ENCODE data around the gene FGD4.

The FGD4 gene

DNA sequence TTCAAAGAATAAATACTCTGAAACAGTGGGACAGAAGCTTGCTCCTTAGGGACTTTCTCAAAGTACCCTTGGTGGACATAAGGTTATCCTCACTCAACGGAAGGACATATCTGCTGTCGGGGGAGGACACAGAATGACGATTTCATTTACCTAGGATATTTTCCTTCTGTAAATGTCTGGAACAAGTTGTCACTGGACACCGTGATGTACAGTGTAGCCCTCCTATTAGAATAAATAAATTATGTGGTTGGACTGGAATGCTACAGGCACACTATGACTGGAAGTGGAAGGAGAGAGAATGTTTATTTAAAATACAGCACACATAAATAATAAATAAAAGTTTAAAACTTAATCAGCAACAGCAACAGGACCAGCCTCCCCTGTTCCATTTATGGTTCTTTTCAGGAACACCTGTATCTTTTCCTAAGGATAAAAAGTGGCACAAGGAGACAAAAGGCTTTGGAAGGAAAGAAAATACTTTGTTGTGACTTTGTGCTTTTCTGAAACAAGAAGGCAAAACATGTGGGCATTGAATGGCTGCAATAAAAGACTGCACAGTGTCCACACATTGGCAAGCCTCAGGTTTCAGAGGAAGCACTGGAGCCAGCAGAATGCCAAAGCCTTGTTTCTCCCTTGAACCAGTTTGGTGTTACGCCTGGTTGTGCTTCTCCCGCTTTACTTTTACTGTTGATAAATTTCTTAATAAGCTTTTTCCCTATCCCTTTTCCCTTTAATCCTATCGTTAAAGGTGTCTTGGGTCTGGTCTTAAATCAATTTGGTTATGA is 36.8 kb downstream of the FGD4 start:
- no peaks in the 10 kb centered on the region for H3K9me3 ChIP-seq (ENCODE audit: control insufficient read depth in 5 of 5, low read length in 5 of 5)
- H3K27ac ChIP-seq (ENCODE audit: low read depth, low read length), result no peak overlapping the region
- H3K27me3 ChIP-seq (ENCODE audit: control insufficient read depth in 5 of 5, insufficient read depth in 4 of 5, low read length in 5 of 5), result no peaks in the 10 kb centered on the region
- no peaks in the 10 kb centered on the region for H3K36me3 ChIP-seq (ENCODE audit: control insufficient read depth in 5 of 5, insufficient read depth in 5 of 5, low read length in 5 of 5)
- no peak overlapping the region for H3K4me3 ChIP-seq (ENCODE audit: low read depth in 1 of 5, low read length in 5 of 5)
- H3K4me1 ChIP-seq (ENCODE audit: control insufficient read depth in 5 of 5, insufficient read depth in 5 of 5, low read length in 5 of 5), result peaks cover 0 to 25% (median 0%) of the 10 kb centered on the region in 5 donors
- no peak overlapping the region for H3K9ac ChIP-seq (ENCODE audit: low read length in 5 of 5)

DNA sequence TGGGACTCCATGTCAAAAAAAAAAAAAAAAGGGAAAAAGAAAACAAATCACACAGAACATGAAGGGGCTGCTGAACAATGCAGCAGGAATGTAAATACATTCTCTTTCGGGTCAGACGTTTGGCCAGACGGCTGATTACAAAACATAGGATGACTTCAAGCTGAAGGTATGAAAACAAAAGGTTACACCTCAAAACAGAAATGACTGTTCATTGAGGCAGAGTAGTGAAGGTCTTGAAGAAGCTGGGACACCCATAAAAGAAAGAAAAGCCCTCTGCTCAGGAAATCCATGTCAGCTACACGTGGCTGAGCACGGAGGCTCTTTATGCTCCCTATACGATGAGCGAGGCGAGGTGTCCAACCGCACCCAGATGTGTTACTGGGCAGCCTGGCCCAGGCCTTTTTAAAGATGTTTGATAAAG is 37.7 kb downstream of the FGD4 start:
- Histone ChIP-seq H3K36me3 (ENCODE audit: control insufficient read depth in 5 of 5, insufficient read depth in 5 of 5, low read length in 5 of 5) (no peaks in the 10 kb centered on the region), H3K4me3 (ENCODE audit: low read depth in 1 of 5, low read length in 5 of 5) (no peak overlapping the region), H3K4me1 (ENCODE audit: control insufficient read depth in 5 of 5, insufficient read depth in 5 of 5, low read length in 5 of 5) (peaks cover 0 to 21% (median 0%) of the 10 kb centered on the region in 5 donors), H3K27ac (ENCODE audit: low read depth, low read length) (no peak overlapping the region), H3K9ac (ENCODE audit: low read length in 5 of 5) (no peak overlapping the region), H3K27me3 (ENCODE audit: control insufficient read depth in 5 of 5, insufficient read depth in 4 of 5, low read length in 5 of 5) (no peaks in the 10 kb centered on the region), H3K9me3 (ENCODE audit: control insufficient read depth in 5 of 5, low read length in 5 of 5) (no peaks in the 10 kb centered on the region)

DNA sequence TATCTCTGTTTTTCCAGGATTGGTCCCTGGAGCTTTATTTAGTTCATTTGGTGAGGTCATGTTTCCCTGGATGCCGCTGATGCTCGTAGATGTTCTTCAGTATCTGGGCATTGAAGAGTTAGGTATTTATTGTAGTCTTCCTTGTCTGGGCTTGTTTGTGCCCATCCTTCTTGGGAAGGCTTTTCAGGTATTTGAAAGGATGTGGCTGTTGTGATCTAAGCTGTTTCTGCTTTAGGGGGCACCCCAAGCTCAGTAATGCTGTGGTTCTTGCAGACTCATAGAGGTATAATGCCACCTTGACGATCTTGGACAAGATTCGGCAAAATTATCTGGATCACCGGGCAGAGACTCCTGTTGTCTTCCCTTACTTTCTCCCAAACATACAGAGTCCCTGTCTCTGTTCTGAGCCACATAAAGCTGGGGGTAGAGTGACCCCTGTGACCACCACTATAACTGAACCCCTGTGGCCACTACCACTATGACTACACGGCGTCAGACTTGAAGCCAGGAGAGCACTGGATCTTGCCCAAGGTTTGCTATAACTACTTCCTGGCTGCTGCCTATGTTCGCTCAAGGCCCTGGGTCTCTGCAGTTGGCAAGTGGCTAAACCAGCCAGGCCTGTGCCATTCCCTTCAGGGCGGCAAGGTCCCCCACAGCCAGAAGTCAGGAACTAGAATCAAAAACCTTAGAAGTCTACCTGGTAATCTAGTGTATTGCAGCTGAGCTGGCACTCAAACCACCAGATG is 40.9 kb downstream of the FGD4 start:
- peak overlapping the region; percentile 37 for H3K27ac ChIP-seq (ENCODE audit: low read depth, low read length)
- no peaks in the 10 kb centered on the region for H3K9me3 ChIP-seq (ENCODE audit: control insufficient read depth in 5 of 5, low read length in 5 of 5)
- H3K9ac ChIP-seq (ENCODE audit: low read length in 5 of 5), result no peak overlapping the region
- H3K4me1 ChIP-seq (ENCODE audit: control insufficient read depth in 5 of 5, insufficient read depth in 5 of 5, low read length in 5 of 5), result peaks cover 0 to 25% (median 0%) of the 10 kb centered on the region in 5 donors
- H3K4me3 ChIP-seq (ENCODE audit: low read depth in 1 of 5, low read length in 5 of 5), result no peak overlapping the region
- no peaks in the 10 kb centered on the region for H3K27me3 ChIP-seq (ENCODE audit: control insufficient read depth in 5 of 5, insufficient read depth in 4 of 5, low read length in 5 of 5)
- H3K36me3 ChIP-seq (ENCODE audit: control insufficient read depth in 5 of 5, insufficient read depth in 5 of 5, low read length in 5 of 5), result no peaks in the 10 kb centered on the region

GRCh38 chr12:32443491-32443890 is 44.1 kb downstream of the FGD4 start:
- no peaks in the 10 kb centered on the region for H3K9me3 ChIP-seq (ENCODE audit: control insufficient read depth in 5 of 5, low read length in 5 of 5)
- H3K9ac ChIP-seq (ENCODE audit: low read length in 5 of 5), result no peak overlapping the region
- peaks cover 0 to 36% (median 3%) of the 10 kb centered on the region in 5 donors for H3K4me1 ChIP-seq (ENCODE audit: control insufficient read depth in 5 of 5, insufficient read depth in 5 of 5, low read length in 5 of 5)
- no peak overlapping the region for H3K27ac ChIP-seq (ENCODE audit: low read depth, low read length)
- H3K4me3 ChIP-seq (ENCODE audit: low read depth in 1 of 5, low read length in 5 of 5), result no peak overlapping the region
- H3K27me3 ChIP-seq (ENCODE audit: control insufficient read depth in 5 of 5, insufficient read depth in 4 of 5, low read length in 5 of 5), result no peaks in the 10 kb centered on the region
- no peaks in the 10 kb centered on the region for H3K36me3 ChIP-seq (ENCODE audit: control insufficient read depth in 5 of 5, insufficient read depth in 5 of 5, low read length in 5 of 5)

GRCh38 chr12:32444895-32445294 is 45.5 kb downstream of the FGD4 start:
- Histone ChIP-seq H3K4me1 (ENCODE audit: control insufficient read depth in 5 of 5, insufficient read depth in 5 of 5, low read length in 5 of 5) (peaks cover 0 to 30% (median 3%) of the 10 kb centered on the region in 5 donors), H3K27me3 (ENCODE audit: control insufficient read depth in 5 of 5, insufficient read depth in 4 of 5, low read length in 5 of 5) (no peaks in the 10 kb centered on the region), H3K9me3 (ENCODE audit: control insufficient read depth in 5 of 5, low read length in 5 of 5) (no peaks in the 10 kb centered on the region), H3K4me3 (ENCODE audit: low read depth in 1 of 5, low read length in 5 of 5) (no peak overlapping the region), H3K27ac (ENCODE audit: low read depth, low read length) (no peak overlapping the region), H3K36me3 (ENCODE audit: control insufficient read depth in 5 of 5, insufficient read depth in 5 of 5, low read length in 5 of 5) (no peaks in the 10 kb centered on the region), H3K9ac (ENCODE audit: low read length in 5 of 5) (no peak overlapping the region)

GRCh38 chr12:32445356-32445755 is 46.0 kb downstream of the FGD4 start:
- Histone ChIP-seq H3K4me1 (ENCODE audit: control insufficient read depth in 5 of 5, insufficient read depth in 5 of 5, low read length in 5 of 5) (peaks cover 0 to 29% (median 3%) of the 10 kb centered on the region in 5 donors), H3K27ac (ENCODE audit: low read depth, low read length) (no peak overlapping the region), H3K36me3 (ENCODE audit: control insufficient read depth in 5 of 5, insufficient read depth in 5 of 5, low read length in 5 of 5) (no peaks in the 10 kb centered on the region), H3K4me3 (ENCODE audit: low read depth in 1 of 5, low read length in 5 of 5) (no peak overlapping the region), H3K27me3 (ENCODE audit: control insufficient read depth in 5 of 5, insufficient read depth in 4 of 5, low read length in 5 of 5) (no peaks in the 10 kb centered on the region), H3K9ac (ENCODE audit: low read length in 5 of 5) (no peak overlapping the region), H3K9me3 (ENCODE audit: control insufficient read depth in 5 of 5, low read length in 5 of 5) (no peaks in the 10 kb centered on the region)

DNA sequence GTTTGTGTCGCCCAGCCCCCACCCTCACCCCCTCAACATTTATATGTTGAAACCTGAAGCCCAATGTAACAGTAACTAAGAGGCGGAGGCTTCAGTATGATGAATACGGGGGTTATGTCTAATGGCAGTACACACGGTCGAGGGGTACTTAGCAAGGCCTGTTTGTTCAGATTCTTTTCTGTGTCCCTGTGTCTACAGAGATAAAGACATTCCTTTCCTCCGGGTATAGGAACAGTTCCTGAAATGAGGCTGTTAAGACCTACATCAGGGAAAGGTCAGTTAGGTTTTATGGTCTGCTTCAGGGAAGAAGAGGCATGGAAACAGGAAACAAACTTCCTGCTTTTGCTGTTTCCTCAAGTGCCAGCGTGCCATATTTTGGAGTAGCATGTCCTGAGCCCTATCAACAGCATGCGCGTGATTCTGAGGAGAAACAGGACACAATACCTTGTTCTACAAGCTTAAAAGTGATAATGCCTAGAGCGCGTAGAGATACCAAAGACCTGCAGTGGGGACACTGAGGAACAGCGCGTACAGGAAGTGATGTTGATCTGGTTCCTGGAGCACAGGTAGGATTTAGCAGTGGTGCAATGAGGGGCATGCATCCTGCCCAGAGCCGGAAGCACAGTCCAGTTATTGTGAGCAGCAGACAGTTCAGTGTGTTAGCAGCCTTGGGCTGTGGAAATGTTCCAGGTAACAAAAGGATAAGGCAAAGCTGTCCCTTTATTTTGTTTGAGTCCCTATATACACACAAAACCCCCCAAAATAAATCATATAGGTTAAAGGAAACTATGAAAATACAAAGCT is 47.2 kb downstream of the FGD4 start:
- H3K4me1 ChIP-seq (ENCODE audit: control insufficient read depth in 5 of 5, insufficient read depth in 5 of 5, low read length in 5 of 5), result peaks cover 0 to 30% (median 5%) of the 10 kb centered on the region in 5 donors
- H3K9ac ChIP-seq (ENCODE audit: low read length in 5 of 5), result no peak overlapping the region
- no peaks in the 10 kb centered on the region for H3K36me3 ChIP-seq (ENCODE audit: control insufficient read depth in 5 of 5, insufficient read depth in 5 of 5, low read length in 5 of 5)
- no peaks in the 10 kb centered on the region for H3K27me3 ChIP-seq (ENCODE audit: control insufficient read depth in 5 of 5, insufficient read depth in 4 of 5, low read length in 5 of 5)
- peak overlapping the region; percentile 18 for H3K27ac ChIP-seq (ENCODE audit: low read depth, low read length)
- no peaks in the 10 kb centered on the region for H3K9me3 ChIP-seq (ENCODE audit: control insufficient read depth in 5 of 5, low read length in 5 of 5)
- H3K4me3 ChIP-seq (ENCODE audit: low read depth in 1 of 5, low read length in 5 of 5), result no peak overlapping the region

DNA sequence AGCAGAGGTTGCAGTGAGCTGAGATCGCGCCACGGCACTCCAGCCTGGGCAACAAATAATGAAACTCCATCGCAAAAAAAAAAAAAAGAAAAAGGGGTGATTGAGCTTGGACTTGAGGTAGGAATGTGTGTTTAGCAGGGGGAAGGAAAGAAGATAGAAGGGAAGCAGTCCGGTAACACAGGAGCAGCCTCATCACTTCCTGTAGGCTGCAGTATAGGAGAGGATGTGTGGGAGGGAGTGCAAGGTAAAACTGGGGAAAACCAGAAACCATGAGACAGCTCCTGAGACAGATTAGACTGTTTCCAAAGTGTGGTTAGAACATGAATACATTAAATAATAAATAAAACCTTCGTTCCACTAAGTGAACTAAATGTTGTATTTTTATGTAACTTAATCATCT is 49.2 kb downstream of the FGD4 start:
- Histone ChIP-seq H3K9ac (ENCODE audit: low read length in 5 of 5) (no peak overlapping the region), H3K4me3 (ENCODE audit: low read depth in 1 of 5, low read length in 5 of 5) (no peak overlapping the region), H3K27me3 (ENCODE audit: control insufficient read depth in 5 of 5, insufficient read depth in 4 of 5, low read length in 5 of 5) (no peaks in the 10 kb centered on the region), H3K9me3 (ENCODE audit: control insufficient read depth in 5 of 5, low read length in 5 of 5) (no peaks in the 10 kb centered on the region), H3K27ac (ENCODE audit: low read depth, low read length) (peak overlapping the region; percentile 18), H3K4me1 (ENCODE audit: control insufficient read depth in 5 of 5, insufficient read depth in 5 of 5, low read length in 5 of 5) (peaks cover 0 to 42% (median 5%) of the 10 kb centered on the region in 5 donors), H3K36me3 (ENCODE audit: control insufficient read depth in 5 of 5, insufficient read depth in 5 of 5, low read length in 5 of 5) (no peaks in the 10 kb centered on the region)

GRCh38 chr12:32450363-32450762 is 51.0 kb downstream of the FGD4 start:
- no peaks in the 10 kb centered on the region for H3K9me3 ChIP-seq (ENCODE audit: control insufficient read depth in 5 of 5, low read length in 5 of 5)
- H3K36me3 ChIP-seq (ENCODE audit: control insufficient read depth in 5 of 5, insufficient read depth in 5 of 5, low read length in 5 of 5), result no peaks in the 10 kb centered on the region
- H3K4me3 ChIP-seq (ENCODE audit: low read depth in 1 of 5, low read length in 5 of 5), result no peak overlapping the region
- H3K4me1 ChIP-seq (ENCODE audit: control insufficient read depth in 5 of 5, insufficient read depth in 5 of 5, low read length in 5 of 5), result peaks cover 3 to 48% (median 19%) of the 10 kb centered on the region in 5 donors
- H3K9ac ChIP-seq (ENCODE audit: low read length in 5 of 5), result no peak overlapping the region
- peak overlapping the region; percentile 59 for H3K27ac ChIP-seq (ENCODE audit: low read depth, low read length)
- H3K27me3 ChIP-seq (ENCODE audit: control insufficient read depth in 5 of 5, insufficient read depth in 4 of 5, low read length in 5 of 5), result no peaks in the 10 kb centered on the region

Data from subcutaneous abdominal adipose tissue (tissue), 5 donors.